GM18517 (cell line): ENCODE measurements around the gene PKNOX1.
A peak's percentile ranks its signal among the peaks of the same experiment; 100 is the strongest.
"Not testable (repeated sequence)": the region's sequence is repeated elsewhere in the genome, so short reads cannot be mapped to it uniquely, and the experiment has no call there.

Source experiments
- ATAC-seq: cut with Tn5 transposase; IDR thresholded peaks from one replicate; pipeline ENCODE4 v1.9.1; 2021; ENCODE audit warnings: mild to moderate bottlenecking, moderate library complexity; ENCODE audit not compliant: unreplicated experiment

Gene PKNOX1

GRCh38 chr21:42973991-42974831 lies at the start of gene PKNOX1:
Gene PKNOX1, plus strand, starts transcription at chr21:42974562. Its CDS starts 29,820 bp downstream, at chr21:43004382.
- peak; percentile 88 for ATAC-seq

DNA sequence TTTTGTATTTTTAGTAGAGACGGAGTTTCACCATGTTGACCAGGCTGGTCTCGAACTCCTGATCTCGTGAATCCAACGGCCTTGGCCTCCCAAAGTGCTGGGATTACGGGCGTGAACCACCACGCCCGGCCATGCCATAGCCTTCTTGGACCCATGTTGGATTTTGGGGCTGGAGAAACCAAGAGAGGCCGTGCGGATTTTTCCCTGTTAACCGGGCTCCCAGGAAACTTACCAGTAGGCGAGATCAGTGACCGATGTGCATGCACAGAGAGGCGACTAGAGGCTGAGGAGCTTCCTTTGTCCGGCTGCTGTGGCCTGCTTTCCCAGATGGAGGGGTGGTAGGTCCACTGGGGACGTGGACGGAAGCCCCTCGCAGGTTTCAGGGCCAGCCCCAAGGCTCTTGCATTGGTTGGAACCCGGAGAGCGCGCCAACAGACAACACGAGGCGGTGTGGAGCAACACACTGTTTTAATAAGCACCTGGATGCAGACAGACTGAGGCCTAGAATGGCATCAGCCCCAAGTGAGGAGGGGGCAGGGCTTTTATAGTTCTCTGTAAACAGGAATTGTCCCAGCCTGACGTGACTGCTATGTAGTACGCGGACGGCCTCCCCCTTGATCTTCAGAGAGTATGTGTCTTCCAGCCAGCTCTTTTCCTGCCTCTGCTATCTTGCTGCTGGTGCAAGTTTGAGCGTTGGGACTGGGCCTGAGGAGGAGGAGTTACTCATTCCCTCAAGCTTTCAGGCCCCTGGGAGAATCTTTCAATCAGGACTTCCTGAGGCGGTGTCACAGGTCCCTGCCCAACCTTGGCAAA lies 49.0 kb upstream of the PKNOX1 start, which contains the start of gene ERVH48-1:
ERVH48-1 (minus strand) TSS at position 517 of the 813 bp plus-strand sequence. CDS start 6,624 bp downstream, outside the sequence.
- no peak for ATAC-seq

DNA sequence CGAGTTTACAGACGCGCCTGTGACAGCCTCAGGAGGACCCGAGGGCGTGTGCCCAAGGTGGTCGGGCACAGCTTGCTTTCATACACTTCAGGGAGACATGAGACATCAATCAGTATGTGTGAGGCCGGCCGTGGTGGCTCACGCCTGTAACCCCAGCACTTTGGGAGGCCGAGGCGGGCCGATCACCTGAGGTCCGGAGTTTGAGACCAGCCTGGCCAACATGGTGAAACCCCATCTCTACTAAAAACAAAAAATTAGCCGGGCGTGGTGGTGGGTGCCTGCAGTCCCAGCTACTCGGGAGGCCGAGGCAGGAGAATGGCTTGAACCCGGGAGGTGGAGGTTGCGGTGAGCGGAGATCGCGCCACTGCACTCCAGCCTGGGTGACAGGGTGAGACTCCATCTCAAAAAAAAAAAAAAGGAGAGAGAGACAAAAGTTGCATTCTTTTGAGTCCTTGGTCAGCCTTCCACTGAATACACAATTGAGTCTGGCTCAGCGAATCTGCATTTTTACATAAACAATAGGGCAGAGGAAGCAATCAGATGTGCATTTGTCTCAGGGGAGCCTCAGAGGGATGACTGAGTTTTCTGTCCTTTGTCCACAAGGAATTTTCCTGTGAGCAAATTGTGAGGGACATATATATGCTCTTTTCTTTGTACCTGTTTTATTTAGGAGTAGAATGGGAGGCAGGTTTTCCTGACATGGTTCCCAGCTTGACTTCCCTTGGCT lies 46.7 kb upstream of the PKNOX1 start:
- ATAC-seq: not testable (repeated sequence)

- ATAC-seq: no peak
Measured at GRCh38 chr21:42929969-42930368, 44.4 kb upstream of the PKNOX1 start.

DNA sequence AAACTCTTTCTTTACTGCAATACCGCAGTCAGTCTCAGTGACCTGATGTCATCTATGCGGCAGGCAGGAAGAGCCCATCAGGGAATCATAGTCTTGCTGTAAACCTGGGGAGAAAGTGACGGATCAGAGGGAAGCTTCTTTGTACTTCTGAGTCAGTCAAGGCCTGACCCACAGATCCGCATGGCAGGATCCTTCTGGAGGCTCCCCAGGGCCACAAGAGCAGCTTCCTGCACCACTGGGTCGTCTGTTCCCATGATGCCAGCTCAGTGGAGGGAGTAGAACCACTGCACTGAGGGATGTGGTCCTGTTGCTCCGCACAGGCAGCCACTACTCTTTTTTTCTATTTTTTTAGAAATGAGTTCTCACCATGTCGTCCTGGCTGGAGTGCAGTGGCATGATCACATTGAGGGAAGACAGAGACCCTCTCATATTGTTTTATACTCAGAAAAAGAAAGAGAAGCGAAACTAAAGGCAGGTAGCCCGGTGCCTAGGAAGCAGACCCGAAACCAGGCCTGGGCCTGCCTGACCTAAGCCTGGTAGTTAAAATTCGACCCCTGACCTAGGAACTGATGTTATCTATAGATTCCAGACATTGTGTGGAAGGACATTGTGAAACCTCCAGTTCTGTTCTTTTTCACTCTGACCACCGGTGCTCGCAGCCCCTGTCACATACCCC lies 42.7 kb upstream of the PKNOX1 start:
- no peak for ATAC-seq

DNA sequence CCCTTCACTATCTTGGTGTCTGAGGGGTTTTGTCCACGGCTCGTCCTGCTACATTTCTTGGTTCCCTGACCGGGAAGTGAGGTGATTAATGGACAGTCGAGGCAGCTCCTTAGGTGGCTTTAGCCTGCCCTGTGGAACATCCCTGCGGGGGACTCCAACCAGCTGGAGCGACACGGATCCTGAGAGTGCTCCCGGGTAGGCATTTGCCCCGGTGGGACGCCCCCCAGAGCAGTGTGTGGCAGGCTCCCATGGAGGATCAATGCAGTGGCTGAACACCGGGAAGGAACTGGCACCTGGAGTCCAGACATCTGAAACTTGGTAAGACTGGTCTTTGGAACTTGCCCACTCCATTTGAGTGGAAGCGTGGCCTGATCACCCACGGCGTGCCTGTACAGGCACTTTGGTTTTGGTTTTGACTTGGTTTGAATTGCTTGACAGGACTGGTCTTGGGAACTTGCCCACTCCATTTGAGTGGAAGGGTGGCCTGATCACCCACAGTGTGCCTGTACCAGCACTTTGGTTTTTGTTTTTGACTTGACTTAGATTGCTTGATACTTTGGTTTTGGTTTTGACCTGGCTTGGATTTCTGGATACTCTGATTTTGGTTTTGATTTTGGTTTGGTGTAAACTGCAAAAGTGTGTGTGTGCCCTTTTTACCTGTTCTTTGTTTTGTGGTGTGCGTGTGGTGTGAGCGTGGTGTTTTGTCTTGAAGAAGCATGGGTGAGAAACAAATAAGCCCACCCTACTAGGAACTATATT lies 41.8 kb upstream of the PKNOX1 start:
- ATAC-seq: not testable (repeated sequence)

DNA sequence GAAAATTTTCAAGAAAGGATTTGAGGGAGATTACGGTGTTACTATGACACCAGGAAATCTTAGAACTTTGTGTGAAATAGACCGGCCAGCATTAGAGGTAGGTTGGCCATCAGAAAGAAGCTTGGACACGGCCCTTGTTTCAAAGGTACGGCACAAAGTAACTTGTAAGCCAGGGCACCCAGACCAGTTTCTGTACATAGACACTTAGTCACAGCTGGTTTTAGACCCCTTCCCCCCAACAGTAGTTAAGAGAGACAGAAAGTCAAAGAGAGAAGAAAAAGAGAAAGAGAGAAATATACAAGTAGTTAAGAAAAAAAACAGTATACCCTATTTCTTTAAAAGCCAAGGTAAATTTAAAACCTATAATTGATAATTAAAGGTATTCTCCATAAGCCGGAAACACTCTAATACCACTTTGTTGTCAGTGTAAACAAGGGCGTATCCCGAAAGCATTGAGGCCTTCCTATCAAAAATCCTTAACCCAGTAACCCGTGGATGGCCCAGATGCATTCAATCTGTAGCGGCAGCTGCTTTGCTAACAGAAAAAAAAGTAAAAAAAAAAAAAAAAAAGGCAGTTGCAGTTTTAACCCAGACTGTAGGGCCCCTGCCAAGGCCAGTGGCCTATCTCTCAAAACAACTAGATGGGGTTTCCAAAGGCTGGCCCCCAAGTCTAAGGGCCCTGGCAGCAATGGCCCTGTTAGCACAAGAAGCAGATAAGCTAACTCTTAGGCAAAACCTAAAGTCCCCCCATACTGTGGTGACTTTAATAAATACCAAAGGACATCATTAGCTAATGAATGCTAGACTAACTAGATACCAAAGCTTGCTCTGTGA lies 41.0 kb upstream of the PKNOX1 start:
- ATAC-seq: not testable (repeated sequence)

- not testable (repeated sequence) for ATAC-seq
Measured at GRCh38 chr21:42933973-42934372, 40.4 kb upstream of the PKNOX1 start.

GRCh38 chr21:42936360-42936759 lies 38.0 kb upstream of the PKNOX1 start:
- not testable (repeated sequence) for ATAC-seq

- ATAC-seq: not testable (repeated sequence)
Measured at GRCh38 chr21:42937034-42937940, 37.1 kb upstream of the PKNOX1 start.

GRCh38 chr21:42937960-42938605 lies 36.3 kb upstream of the PKNOX1 start:
- ATAC-seq: no peak

- ATAC-seq: not testable (repeated sequence)
Measured at GRCh38 chr21:42938606-42938995, 35.8 kb upstream of the PKNOX1 start.

DNA sequence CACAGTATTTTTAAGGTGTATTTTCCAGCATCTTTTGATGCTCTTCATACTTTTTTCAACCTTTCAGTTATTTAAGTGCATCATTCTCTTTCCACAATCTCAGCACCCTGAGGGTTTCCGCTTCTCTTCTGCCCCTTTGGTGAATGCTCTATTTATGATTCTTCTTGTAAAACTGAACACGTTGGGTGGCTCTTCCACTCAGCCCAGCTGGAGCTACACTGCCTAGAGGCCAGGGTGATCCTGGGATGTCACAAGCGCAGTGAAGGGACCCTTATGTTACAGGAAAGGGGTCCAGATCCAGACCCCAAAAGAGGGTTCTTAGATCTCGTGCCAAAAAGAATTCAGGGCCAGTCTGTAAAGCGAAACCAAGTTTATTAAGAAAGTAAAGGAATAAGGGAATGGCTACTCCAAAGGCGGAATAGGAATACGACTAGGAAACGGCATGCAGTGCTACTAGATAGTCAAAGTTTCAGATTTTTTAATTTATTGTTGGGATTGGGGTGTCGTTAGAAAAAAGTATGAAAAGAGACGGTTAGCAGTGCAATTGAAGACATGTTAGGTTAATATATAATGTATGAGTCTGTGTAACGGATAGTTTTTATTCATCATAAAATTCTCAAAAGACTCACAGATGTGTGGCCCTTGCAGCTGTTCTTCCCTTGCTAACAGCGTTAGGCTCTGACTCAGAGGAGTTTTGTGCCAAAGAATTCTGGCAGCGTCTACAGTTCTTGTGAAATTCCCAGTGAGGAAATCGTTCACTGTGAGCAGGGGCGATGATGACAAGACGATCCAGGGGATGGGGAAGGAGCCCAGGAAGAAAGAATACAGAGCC lies 34.6 kb upstream of the PKNOX1 start:
- no peak for ATAC-seq

DNA sequence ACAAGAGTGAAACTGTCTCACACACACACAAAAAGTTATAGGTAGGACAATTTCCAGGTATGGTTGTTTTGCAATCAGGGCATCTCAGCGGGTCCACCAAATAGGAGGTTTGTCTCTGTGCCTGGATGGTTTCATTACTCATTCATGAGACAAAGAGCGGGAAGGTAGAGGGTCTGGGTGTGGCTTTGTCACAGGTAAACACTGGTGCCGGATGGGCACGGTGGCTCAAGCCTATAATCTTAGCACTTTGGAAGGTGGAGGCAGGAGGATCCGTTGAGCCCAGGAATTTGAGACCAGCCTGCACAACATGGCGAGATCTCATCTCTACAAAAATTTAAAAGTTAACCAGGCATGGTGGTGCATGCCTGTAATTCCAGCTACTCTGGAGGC lies 32.7 kb upstream of the PKNOX1 start:
- ATAC-seq: no peak

DNA sequence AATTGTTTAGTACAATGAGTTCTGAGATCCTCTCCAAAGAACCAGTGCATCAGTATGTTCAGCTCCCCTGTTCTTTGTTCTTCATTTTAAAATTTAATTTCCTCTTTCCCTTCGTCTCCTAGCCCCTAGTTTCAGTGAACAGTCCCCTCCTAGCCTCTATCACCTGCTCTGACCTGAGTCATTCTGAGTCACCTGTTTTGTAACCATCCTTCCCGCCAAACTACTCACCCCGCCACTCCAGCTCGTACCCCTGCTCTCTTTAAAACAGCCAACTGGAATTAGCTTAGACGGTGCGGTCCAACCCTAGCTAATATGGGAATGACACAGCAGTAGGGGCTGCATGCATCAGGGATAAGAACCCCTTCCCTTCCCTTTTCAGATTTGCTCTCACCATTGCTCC lies 32.1 kb upstream of the PKNOX1 start:
- no peak for ATAC-seq

DNA sequence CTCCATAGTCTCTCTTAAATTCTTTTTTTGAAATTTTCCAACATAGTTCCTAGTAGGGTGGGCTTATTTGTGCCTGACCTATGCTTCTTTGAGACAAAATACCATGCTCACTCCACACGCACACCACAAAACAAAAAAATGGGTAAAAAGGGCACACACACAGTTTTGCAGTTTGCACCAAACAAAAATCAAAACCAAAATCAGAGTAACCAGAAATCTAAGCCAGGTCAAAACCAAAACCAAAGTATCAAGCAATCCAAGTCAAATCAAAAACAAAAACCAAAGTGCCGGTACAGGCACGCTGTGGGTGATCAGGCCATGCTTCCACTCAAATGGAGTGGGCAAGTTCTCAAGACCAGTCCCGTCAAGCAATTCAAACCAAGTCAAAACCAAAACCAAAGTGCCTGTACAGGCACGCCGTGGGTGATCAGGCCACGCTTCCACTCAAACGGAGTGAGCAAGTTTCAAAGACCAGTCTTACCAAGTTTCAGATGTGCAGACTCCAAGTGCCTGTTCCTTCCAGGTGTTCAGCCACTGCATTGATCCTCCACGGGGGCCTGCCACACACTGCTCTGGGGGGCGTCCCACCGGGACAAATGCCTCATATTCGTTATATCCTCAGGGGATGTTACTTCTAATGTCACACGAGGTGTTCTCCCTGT lies 25.1 kb upstream of the PKNOX1 start:
- ATAC-seq: not testable (repeated sequence)
